GM12878 (cell line): Measurements from ENCODE around the gene FICD. TPM values are rescaled to one million over a fixed set of nuclear protein-coding genes. Genes with fewer than 3 reads are reported as not detected.

Experiments
- BACH1 ChIP-seq: fragments of 450-650 bp; IDR thresholded peaks from 2 replicates; pipeline ENCODE4 v1.6.1; 2017; ENCODE audit warnings: mild to moderate bottlenecking, borderline replicate concordance
- ELK1 ChIP-seq: IDR thresholded peaks from 2 replicates; pipeline ENCODE4 v1.6.1; 2012; ENCODE audit warnings: low read depth, low read length, improper control_type of control experiment
- FOXM1 ChIP-seq: IDR thresholded peaks from 2 replicates; pipeline ENCODE4 v1.6.1; 2012; ENCODE audit warnings: low read depth, mild to moderate bottlenecking, inconsistent platforms, low read length, moderate library complexity
- KAT2A ChIP-seq: conservative IDR thresholded peaks from 2 replicates; pipeline ENCODE4 v1.6.1; 2011; ENCODE audit warnings: low read depth, low read length; ENCODE audit not compliant: control insufficient read depth
- NFYA ChIP-seq: IDR thresholded peaks from 2 replicates; pipeline ENCODE4 v1.6.1; 2011; ENCODE audit warnings: low read depth, mild to moderate bottlenecking, low read length, improper control_type of control experiment, borderline replicate concordance
- POU2F2 ChIP-seq: IDR thresholded peaks from 3 replicates; pipeline ENCODE4 v1.6.1; 2011; ENCODE audit warnings: low read depth, mild to moderate bottlenecking, low read length, borderline replicate concordance
- RAD21 ChIP-seq: IDR thresholded peaks from 2 replicates; pipeline ENCODE4 v1.6.1; 2011; ENCODE audit warnings: mild to moderate bottlenecking, low read depth, low read length, moderate library complexity; ENCODE audit not compliant: insufficient read depth
- RAD51 ChIP-seq: fragments of 450-650 bp; IDR thresholded peaks from 2 replicates; pipeline ENCODE4 v1.6.1; 2016; ENCODE audit warnings: moderate library complexity, mild to moderate bottlenecking, inconsistent platforms
- RUNX3 ChIP-seq: IDR thresholded peaks from 2 replicates; pipeline ENCODE4 v1.6.1; 2012; ENCODE audit warnings: low read length, inconsistent platforms
- SMARCA5 ChIP-seq: fragments of 450-650 bp; IDR thresholded peaks from 2 replicates; pipeline ENCODE4 v1.6.1; 2017; ENCODE audit warnings: mild to moderate bottlenecking
- SMC3 ChIP-seq: IDR thresholded peaks from 2 replicates; pipeline ENCODE4 v1.6.1; 2011; ENCODE audit warnings: low read length, improper control_type of control experiment, borderline replicate concordance
- SPI1 ChIP-seq: IDR thresholded peaks from 2 replicates; pipeline ENCODE4 v1.6.1; 2011; ENCODE audit warnings: low read depth, mild to moderate bottlenecking, low read length, moderate library complexity, borderline replicate concordance; ENCODE audit not compliant: insufficient read depth
- STAT3 ChIP-seq: IDR thresholded peaks from 2 replicates; pipeline ENCODE4 v1.6.1; 2011; ENCODE audit warnings: low read depth, low read length, improper control_type of control experiment
- ZNF274 ChIP-seq: IDR thresholded peaks from one replicate; pipeline ENCODE4 v1.8.0; 2011; ENCODE audit not compliant: insufficient read length, insufficient read depth
- ZNF592 ChIP-seq: fragments of 450-650 bp; IDR thresholded peaks from 2 replicates; pipeline ENCODE4 v1.6.1; 2017; ENCODE audit warnings: mild to moderate bottlenecking, moderate library complexity
- polyA plus RNA-seq, 11 experiments: library from polyadenylated mRNA; depleted of rRNA in 4 of 11; unstranded in 6 of 11; stranded (reverse) in 5 of 11; fragments of >200 nt; fragmentation: Nextera tagmentation in 4 of 11; fragmentation: Illumina TruSeq in 1 of 11; extraction: Ambion mirVana in 4 of 11; extraction: Trizol in 1 of 11; gene quantifications; 1 replicate in 1 of 11; 2 replicates in 10 of 11; pipeline versions ENCODE4 v1.2.1 to v1.2.3, GENCODE V29; 2011 to 2016; ENCODE audit warnings: inconsistent platforms in 2 of 11, missing spikeins in 2 of 11, low read depth in 1 of 11
- total RNA-seq, 4 experiments: library from RNA; depleted of rRNA in 3 of 4; stranded (reverse); fragments of >200 nt in 3 of 4; fragmentation: Illumina TruSeq in 1 of 4; extraction: Trizol in 1 of 4; gene quantifications; 2 replicates each; pipeline versions ENCODE4 v1.2.1 to v1.2.3, GENCODE V29; 2013 to 2021
- TF ChIP-seq, protein P1 (sequence below): fragments of 450-650 bp; IDR thresholded peaks from 2 replicates; pipeline ENCODE4 v1.6.1; 2018; ENCODE audit warnings: mild to moderate bottlenecking, low read depth, moderate library complexity; ENCODE audit not compliant: partially characterized antibody
- TF ChIP-seq, protein P2 (sequence below): IDR thresholded peaks from 2 replicates; pipeline ENCODE4 v1.6.1; 2012; ENCODE audit warnings: low read length, inconsistent platforms
- TF ChIP-seq, protein P3 (sequence below): fragments of 450-650 bp; IDR thresholded peaks from 2 replicates; pipeline ENCODE4 v1.6.1; 2016; ENCODE audit warnings: mild to moderate bottlenecking

The FICD gene
- total and polyA plus RNA-seq, 10 of the 15 experiments (the other 5 are each of a cell fraction or from before 2014, with no cell fraction given): 1.1 to 9.4 (median 4.3) TPM

- TF ChIP-seq POU2F2: peak; percentile 59; the same call in 1 of the 3 replicates
- no peak for TF ChIP-seq NFYA
- TF ChIP-seq BACH1: no peak
- no peak for TF ChIP-seq ZNF592
- TF ChIP-seq, protein P1, sequence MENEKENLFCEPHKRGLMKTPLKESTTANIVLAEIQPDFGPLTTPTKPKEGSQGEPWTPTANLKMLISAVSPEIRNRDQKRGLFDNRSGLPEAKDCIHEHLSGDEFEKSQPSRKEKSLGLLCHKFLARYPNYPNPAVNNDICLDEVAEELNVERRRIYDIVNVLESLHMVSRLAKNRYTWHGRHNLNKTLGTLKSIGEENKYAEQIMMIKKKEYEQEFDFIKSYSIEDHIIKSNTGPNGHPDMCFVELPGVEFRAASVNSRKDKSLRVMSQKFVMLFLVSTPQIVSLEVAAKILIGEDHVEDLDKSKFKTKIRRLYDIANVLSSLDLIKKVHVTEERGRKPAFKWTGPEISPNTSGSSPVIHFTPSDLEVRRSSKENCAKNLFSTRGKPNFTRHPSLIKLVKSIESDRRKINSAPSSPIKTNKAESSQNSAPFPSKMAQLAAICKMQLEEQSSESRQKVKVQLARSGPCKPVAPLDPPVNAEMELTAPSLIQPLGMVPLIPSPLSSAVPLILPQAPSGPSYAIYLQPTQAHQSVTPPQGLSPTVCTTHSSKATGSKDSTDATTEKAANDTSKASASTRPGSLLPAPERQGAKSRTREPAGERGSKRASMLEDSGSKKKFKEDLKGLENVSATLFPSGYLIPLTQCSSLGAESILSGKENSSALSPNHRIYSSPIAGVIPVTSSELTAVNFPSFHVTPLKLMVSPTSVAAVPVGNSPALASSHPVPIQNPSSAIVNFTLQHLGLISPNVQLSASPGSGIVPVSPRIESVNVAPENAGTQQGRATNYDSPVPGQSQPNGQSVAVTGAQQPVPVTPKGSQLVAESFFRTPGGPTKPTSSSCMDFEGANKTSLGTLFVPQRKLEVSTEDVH: no peak
- TF ChIP-seq, protein P2, sequence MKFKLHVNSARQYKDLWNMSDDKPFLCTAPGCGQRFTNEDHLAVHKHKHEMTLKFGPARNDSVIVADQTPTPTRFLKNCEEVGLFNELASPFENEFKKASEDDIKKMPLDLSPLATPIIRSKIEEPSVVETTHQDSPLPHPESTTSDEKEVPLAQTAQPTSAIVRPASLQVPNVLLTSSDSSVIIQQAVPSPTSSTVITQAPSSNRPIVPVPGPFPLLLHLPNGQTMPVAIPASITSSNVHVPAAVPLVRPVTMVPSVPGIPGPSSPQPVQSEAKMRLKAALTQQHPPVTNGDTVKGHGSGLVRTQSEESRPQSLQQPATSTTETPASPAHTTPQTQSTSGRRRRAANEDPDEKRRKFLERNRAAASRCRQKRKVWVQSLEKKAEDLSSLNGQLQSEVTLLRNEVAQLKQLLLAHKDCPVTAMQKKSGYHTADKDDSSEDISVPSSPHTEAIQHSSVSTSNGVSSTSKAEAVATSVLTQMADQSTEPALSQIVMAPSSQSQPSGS: peak; percentile 53; the same call in 1 of the 2 replicates
- TF ChIP-seq FOXM1: no peak
- peak; percentile 71 for TF ChIP-seq SMC3
- TF ChIP-seq SPI1: peak; percentile 47; the same call in 1 of the 2 replicates
- peak; percentile 68 for TF ChIP-seq SMARCA5
- TF ChIP-seq RAD51: peak; percentile 50; the same call in 1 of the 2 replicates
- TF ChIP-seq RUNX3: peak; percentile 37; the same call in 1 of the 2 replicates
- no peak for TF ChIP-seq KAT2A
- TF ChIP-seq ZNF274: no peak
- no peak for TF ChIP-seq ELK1
- TF ChIP-seq RAD21: peak; percentile 71
- TF ChIP-seq, protein P3, sequence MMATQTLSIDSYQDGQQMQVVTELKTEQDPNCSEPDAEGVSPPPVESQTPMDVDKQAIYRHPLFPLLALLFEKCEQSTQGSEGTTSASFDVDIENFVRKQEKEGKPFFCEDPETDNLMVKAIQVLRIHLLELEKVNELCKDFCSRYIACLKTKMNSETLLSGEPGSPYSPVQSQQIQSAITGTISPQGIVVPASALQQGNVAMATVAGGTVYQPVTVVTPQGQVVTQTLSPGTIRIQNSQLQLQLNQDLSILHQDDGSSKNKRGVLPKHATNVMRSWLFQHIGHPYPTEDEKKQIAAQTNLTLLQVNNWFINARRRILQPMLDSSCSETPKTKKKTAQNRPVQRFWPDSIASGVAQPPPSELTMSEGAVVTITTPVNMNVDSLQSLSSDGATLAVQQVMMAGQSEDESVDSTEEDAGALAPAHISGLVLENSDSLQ: peak; percentile 39
- TF ChIP-seq STAT3: no peak
Observed at GRCh38 chr12:108511633-108512540, 3.2 kb upstream of the FICD start (continued).
